CD14-positive monocyte (primary cell): ENCODE results near the gene EME2. TPM values are rescaled to one million over a fixed set of nuclear protein-coding genes. Genes with fewer than 3 reads are reported as not detected.

Source experiments
- DNase-seq, 3 donors: peaks; one replicate each; pipeline ENCODE4 v3.0.0-alpha.2; 2011 to 2022
- H2AFZ ChIP-seq: 2 replicates; pipeline ENCODE4 v1.6.0; 2012; ENCODE audit warnings: mild to moderate bottlenecking, low read depth, low read length, inconsistent platforms; ENCODE audit not compliant: insufficient read depth, poor library complexity, severe bottlenecking
- H3K27ac ChIP-seq, 2 donors: 1 replicate in 1 of 2; 2 replicates in 1 of 2; pipeline ENCODE4 v1.5.1; 2012 to 2013; ENCODE audit warnings: low read length in 2 of 2, control low read depth in 1 of 2, inconsistent platforms in 1 of 2, low read depth in 1 of 2, mild to moderate bottlenecking in 1 of 2
- H3K27me3 ChIP-seq, 2 donors: one replicate each; pipeline versions ENCODE4 v1.6.0 to v1.6.1; 2011 to 2013; ENCODE audit warnings: low read length in 2 of 2; ENCODE audit not compliant: control insufficient read depth in 2 of 2, insufficient read depth in 2 of 2
- H3K36me3 ChIP-seq, 2 donors: replicated peaks in 1 of 2; 1 replicate in 1 of 2; 2 replicates in 1 of 2; pipeline versions ENCODE4 v1.5.1 to v1.6.1; 2012 to 2013; ENCODE audit warnings: low read length in 2 of 2, control low read depth in 1 of 2, inconsistent platforms in 1 of 2, mild to moderate bottlenecking in 1 of 2; ENCODE audit not compliant: insufficient read depth in 2 of 2, control insufficient read depth in 1 of 2
- H3K4me1 ChIP-seq, 2 donors: 1 replicate in 1 of 2; 2 replicates in 1 of 2; pipeline versions ENCODE4 v1.5.1 to v1.6.1; 2012 to 2013; ENCODE audit warnings: low read length in 2 of 2, control low read depth in 1 of 2, inconsistent platforms in 1 of 2, mild to moderate bottlenecking in 1 of 2, moderate library complexity in 1 of 2; ENCODE audit not compliant: insufficient read depth in 2 of 2, control insufficient read depth in 1 of 2
- H3K4me2 ChIP-seq: replicated peaks from 2 replicates; pipeline ENCODE3; 2012; ENCODE audit warnings: low read length, moderate library complexity, mild to moderate bottlenecking; ENCODE audit not compliant: poor library complexity, severe bottlenecking; ENCODE audit errors: extremely low read depth
- H3K4me3 ChIP-seq, 3 experiments: fragments of 200-600 bp in 1 of 3; sonication (generic) in 1 of 3; replicated peaks in 1 of 3; 1 replicate in 2 of 3; 2 replicates in 1 of 3; pipeline ENCODE4 v1.5.1; 2011 to 2013; ENCODE audit warnings: low read length in 3 of 3, mild to moderate bottlenecking in 3 of 3, control low read depth in 2 of 3, low read depth in 2 of 3, inconsistent platforms in 1 of 3, moderate library complexity in 1 of 3
- H3K79me2 ChIP-seq: 2 replicates; pipeline ENCODE4 v1.6.0; 2012; ENCODE audit warnings: mild to moderate bottlenecking, control low read depth, inconsistent platforms, low read length, moderate library complexity; ENCODE audit not compliant: insufficient read depth
- H3K9ac ChIP-seq: 2 replicates; pipeline ENCODE4 v1.6.0; 2017; ENCODE audit warnings: low read length, mild to moderate bottlenecking; ENCODE audit not compliant: insufficient read depth, poor library complexity, severe bottlenecking
- H3K9me3 ChIP-seq, 2 donors: replicated peaks in 1 of 2; 1 replicate in 1 of 2; 2 replicates in 1 of 2; pipeline versions ENCODE4 v1.5.1 to v1.6.1; 2012 to 2013; ENCODE audit warnings: low read length in 2 of 2, control low read depth in 1 of 2; ENCODE audit not compliant: control insufficient read depth in 1 of 2, insufficient read depth in 1 of 2
- H4K20me1 ChIP-seq: 2 replicates; pipeline ENCODE4 v1.6.0; 2012; ENCODE audit warnings: mild to moderate bottlenecking, low read length, control low read depth, moderate library complexity; ENCODE audit not compliant: insufficient read depth
- H3K27ac Mint-ChIP-seq, 7 donors: one replicate each; pipeline ENCODE4 v1.8.0; 2020; ENCODE audit warnings: mild to moderate bottlenecking in 7 of 7, mixed read lengths in 7 of 7, moderate library complexity in 6 of 7, inconsistent platforms in 2 of 7
- H3K27me3 Mint-ChIP-seq, 3 donors: one replicate each; pipeline ENCODE4 v1.8.0; 2021 to 2022; ENCODE audit warnings: low read depth in 3 of 3, mild to moderate bottlenecking in 3 of 3, mixed read lengths in 3 of 3, moderate library complexity in 3 of 3, inconsistent platforms in 1 of 3
- H3K36me3 Mint-ChIP-seq, 2 donors: one replicate each; pipeline ENCODE4 v1.8.0; 2020; ENCODE audit warnings: mixed read lengths in 2 of 2, inconsistent platforms in 1 of 2, mild to moderate bottlenecking in 1 of 2
- H3K4me1 Mint-ChIP-seq: one replicate; pipeline ENCODE4 v1.8.0; 2020; ENCODE audit warnings: mild to moderate bottlenecking, mixed read lengths
- H3K4me3 Mint-ChIP-seq, 2 donors: one replicate each; pipeline ENCODE4 v1.8.0; 2020; ENCODE audit warnings: mild to moderate bottlenecking in 2 of 2, mixed read lengths in 2 of 2, moderate library complexity in 1 of 2
- H3K9me3 Mint-ChIP-seq, 7 donors: one replicate each; pipeline ENCODE4 v1.8.0; 2020 to 2022; ENCODE audit warnings: mixed read lengths in 7 of 7, mild to moderate bottlenecking in 6 of 7, moderate library complexity in 6 of 7, inconsistent platforms in 2 of 7
- CTCF ChIP-seq: fragments of 200-600 bp; IDR thresholded peaks from one replicate; pipeline ENCODE4 v1.8.0; 2022; ENCODE audit warnings: antibody characterized with exemption, mild to moderate bottlenecking
- WGBS: methylation state at CpG from one replicate; pipeline ENCODE4 v1.1.5; 2013; ENCODE audit warnings: missing lambda C conversion rate; ENCODE audit not compliant: insufficient coverage; 5-methylcytosine and 5-hydroxymethylcytosine counted together
- intact Hi-C, 2 donors: fragments of 100-400 bp; cut with micrococcal nuclease; formaldehyde crosslinking; loops; one replicate each; pipeline versions ENCODE4 v1.15.0 to v1.15.1; 2023
- polyA plus RNA-seq, 3 donors: library from polyadenylated mRNA; depleted of rRNA in 1 of 3; unstranded in 2 of 3; stranded (reverse) in 1 of 3; fragments of 300-500 nt in 2 of 3; fragments of >200 nt in 1 of 3; fragmentation: Illumina TruSeq in 2 of 3; gene quantifications; 1 replicate in 2 of 3; 2 replicates in 1 of 3; pipeline ENCODE4 v1.2.3, GENCODE V29; 2012 to 2021

EME2 gene
- polyA plus RNA-seq, 3 donors = 0.26 to 36.6 (median 0.48) TPM

GRCh38 chr16:1821861-1822611 lies 49.4 kb downstream of the EME2 start:
- Mint-ChIP-seq H3K9me3 (no peaks in the 10 kb centered on the region), H3K36me3 (peaks cover 27 to 65% of the 10 kb centered on the region in 2 donors), H3K4me3 (no peak overlapping the region), H3K27me3 (peaks cover 0 to 3% (median 0%) of the 10 kb centered on the region in 3 donors), H3K4me1 (peaks cover 13% of the 10 kb centered on the region), H3K27ac (peak overlapping the region in 2 of 7 donors; percentile 58 to 76)
- 100% methylated on average over 14 of the region's 24 CpGs for WGBS
- Histone ChIP-seq H3K27me3 (no peaks in the 10 kb centered on the region), H3K79me2 (peaks cover 33% of the 10 kb centered on the region), H3K9me3 (no peaks in the 10 kb centered on the region), H4K20me1 (peaks cover 57% of the 10 kb centered on the region), H3K27ac (no peak overlapping the region), H3K36me3 (peaks cover 56 to 60% of the 10 kb centered on the region in 2 donors), H3K4me1 (peaks cover 9 to 16% of the 10 kb centered on the region in 2 donors), H3K9ac (no peak overlapping the region), H3K4me3 (no peak overlapping the region), H3K4me2 (no peak overlapping the region), H2AFZ (no peak overlapping the region)
- intact Hi-C loops = no loop called here
- no peak for DNase-seq
- no peak for TF ChIP-seq CTCF

- H2AFZ ChIP-seq = no peak overlapping the region
- H3K36me3 ChIP-seq = peaks cover 48 to 52% of the 10 kb centered on the region in 2 donors
- Mint-ChIP-seq H3K27ac (peak overlapping the region in 1 of 7 donors; percentile 76), H3K9me3 (peaks cover 0 to 2% (median 0%) of the 10 kb centered on the region in 7 donors), H3K36me3 (peaks cover 20 to 57% of the 10 kb centered on the region in 2 donors), H3K27me3 (peaks cover 0 to 3% (median 0%) of the 10 kb centered on the region in 3 donors), H3K4me1 (peaks cover 18% of the 10 kb centered on the region), H3K4me3 (no peak overlapping the region)
- H3K4me2 ChIP-seq = no peak overlapping the region
- H3K27me3 ChIP-seq = no peaks in the 10 kb centered on the region
- WGBS = over 99% methylated on average over 16 of the region's 16 CpGs
- no peak for DNase-seq
- peaks cover 61% of the 10 kb centered on the region for H4K20me1 ChIP-seq
- intact Hi-C loops = no loop called here
- no peaks in the 10 kb centered on the region for H3K9me3 ChIP-seq
- H3K27ac ChIP-seq = no peak overlapping the region
- peaks cover 14 to 24% of the 10 kb centered on the region in 2 donors for H3K4me1 ChIP-seq
- H3K4me3 ChIP-seq = no peak overlapping the region
- peaks cover 40% of the 10 kb centered on the region for H3K79me2 ChIP-seq
- no peak overlapping the region for H3K9ac ChIP-seq
- TF ChIP-seq CTCF = no peak
Measured at GRCh38 chr16:1822801-1823200, 50.2 kb downstream of the EME2 start.
